ENCODE results near the gene CLIP2. TPM values are rescaled to one million over a fixed set of nuclear protein-coding genes. Genes with fewer than 3 reads are reported as not detected.

The CLIP2 gene
- total and polyA plus RNA-seq, 2 of the 8 experiments (the other 6 are each of a cell fraction or from before 2014, with no cell fraction given) = 8.3 to 41.5 TPM

DNA sequence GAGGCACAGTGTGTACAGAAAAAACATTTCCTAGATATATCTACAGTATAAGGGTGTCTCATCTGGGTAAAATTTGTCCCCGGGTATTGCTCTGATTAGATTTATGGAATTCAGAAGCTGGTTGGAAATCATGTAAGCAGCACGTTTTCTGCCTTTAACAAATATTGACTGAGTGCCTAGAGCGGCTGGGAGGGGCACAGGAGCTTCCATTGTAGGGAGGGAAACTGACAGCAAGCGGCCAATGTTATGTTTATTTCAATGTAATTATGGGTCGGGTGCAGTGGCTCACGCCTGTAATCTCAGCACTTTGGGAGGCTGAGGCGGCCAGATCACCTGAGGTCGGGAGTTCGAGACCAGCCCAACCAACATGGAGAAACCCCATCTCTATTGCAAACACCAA is 30.6 kb upstream of the CLIP2 start (continued):
- no peak for TF ChIP-seq FOSL1 (IDR thresholded peaks at IDR 0.05; ENCODE audit: insufficient read depth, low read depth, low read length)
- no peak for TF ChIP-seq RFX5 (IDR thresholded peaks at IDR 0.05; ENCODE audit: borderline replicate concordance, low read depth, low read length)
- TF ChIP-seq EP300 (IDR thresholded peaks at IDR 0.05; ENCODE audit: borderline replicate concordance in 1 of 2, low read depth in 2 of 2, low read length in 2 of 2) = no peak
- no peak for TF ChIP-seq ATF3 (IDR thresholded peaks at IDR 0.05; ENCODE audit: insufficient read depth, low read depth, low read length)
- TF ChIP-seq TEAD4 (IDR thresholded peaks at IDR 0.05; ENCODE audit: low read depth, low read length) = no peak
- no peak for TF ChIP-seq SIRT6 (IDR thresholded peaks at IDR 0.05; ENCODE audit: low read length)
- TF ChIP-seq SAP30 (IDR thresholded peaks at IDR 0.05; ENCODE audit: insufficient read depth, insufficient replicate concordance, low read length) = no peak
- TF ChIP-seq CHD2 (IDR thresholded peaks at IDR 0.05; ENCODE audit: low read length) = no peak
- TF ChIP-seq BRCA1 (IDR thresholded peaks at IDR 0.05; ENCODE audit: low read depth, low read length) = no peak
